Camera-type eye (tissue), 1 donor: ENCODE results near the gene TAGLN2. TPM values are rescaled to one million over a fixed set of nuclear protein-coding genes. Genes with fewer than 3 reads are reported as not detected.

Experiments used
- total RNA-seq: library from RNA; depleted of rRNA; stranded (reverse); fragments of >200 nt; gene quantifications from one replicate; pipeline ENCODE4 v1.2.3, GENCODE V29; 2014

The TAGLN2 gene
- total RNA-seq = 113 TPM

GRCh38 chr1:159924791-159925718, at the start of gene TAGLN2:
TAGLN2 (minus strand) TSS chr1:159925507; CDS start chr1:159920509, 4,998 bp downstream.

GRCh38 chr1:159953536-159954515, 28.5 kb upstream of the TAGLN2 start, which contains the start of gene SLAMF9:
SLAMF9 (minus strand) TSS chr1:159954237; CDS start chr1:159954137, 100 bp downstream.

GRCh38 chr1:159945483-159946241, 20.4 kb upstream of the TAGLN2 start, which contains the start of gene IGSF9:
IGSF9 (minus strand) TSS chr1:159945613; CDS start chr1:159943454, 2,159 bp downstream.

GRCh38 chr1:159900086-159900680, 25.1 kb downstream of the TAGLN2 start, which contains the start of gene CFAP45:
CFAP45 (minus strand) TSS chr1:159900165; CDS start chr1:159900098, 67 bp downstream.

Other genes starting within 250 kb of the TAGLN2 start
- gene CRP, start 210.9 kb downstream of the TAGLN2 start, total RNA-seq = not detected
- 14.7 TPM for gene DUSP23, start 144.5 kb downstream of the TAGLN2 start, total RNA-seq
- gene FCRL6, start 123.1 kb downstream of the TAGLN2 start, total RNA-seq = 0.16 TPM
- 0.60 TPM for gene SLAMF8, start 98.6 kb downstream of the TAGLN2 start, total RNA-seq
- gene VSIG8, start 62.9 kb downstream of the TAGLN2 start, total RNA-seq = not detected
- gene CFAP45, start 25.3 kb downstream of the TAGLN2 start, total RNA-seq = not detected
- gene IGSF9, start 20.1 kb upstream of the TAGLN2 start, total RNA-seq = 63.3 TPM
- gene SLAMF9, start 28.7 kb upstream of the TAGLN2 start, total RNA-seq = not detected
- 11.6 TPM for gene PIGM, start 106.5 kb upstream of the TAGLN2 start, total RNA-seq
- gene KCNJ10, start 144.7 kb upstream of the TAGLN2 start, total RNA-seq = 7.6 TPM
- 4.1 TPM for gene KCNJ9, start 156.0 kb upstream of the TAGLN2 start, total RNA-seq
- gene IGSF8, start 173.1 kb upstream of the TAGLN2 start, total RNA-seq = 37.5 TPM
- 50.0 TPM for gene ATP1A2, start 190.3 kb upstream of the TAGLN2 start, total RNA-seq
- gene ATP1A4, start 226.1 kb upstream of the TAGLN2 start, total RNA-seq = 0.60 TPM